Placental pericyte (primary cell): ENCODE results near the gene CENPI. TPM values are rescaled to one million over a fixed set of nuclear protein-coding genes. Genes with fewer than 3 reads are reported as not detected.

Experiments used
- total RNA-seq: library from RNA; depleted of rRNA; stranded (reverse); fragments of >200 nt; gene quantifications from 2 replicates; pipeline ENCODE4 v1.2.3, GENCODE V29; 2012

CENPI gene
- total RNA-seq: 4.4 and 50.1 TPM in 2 replicates

DNA sequence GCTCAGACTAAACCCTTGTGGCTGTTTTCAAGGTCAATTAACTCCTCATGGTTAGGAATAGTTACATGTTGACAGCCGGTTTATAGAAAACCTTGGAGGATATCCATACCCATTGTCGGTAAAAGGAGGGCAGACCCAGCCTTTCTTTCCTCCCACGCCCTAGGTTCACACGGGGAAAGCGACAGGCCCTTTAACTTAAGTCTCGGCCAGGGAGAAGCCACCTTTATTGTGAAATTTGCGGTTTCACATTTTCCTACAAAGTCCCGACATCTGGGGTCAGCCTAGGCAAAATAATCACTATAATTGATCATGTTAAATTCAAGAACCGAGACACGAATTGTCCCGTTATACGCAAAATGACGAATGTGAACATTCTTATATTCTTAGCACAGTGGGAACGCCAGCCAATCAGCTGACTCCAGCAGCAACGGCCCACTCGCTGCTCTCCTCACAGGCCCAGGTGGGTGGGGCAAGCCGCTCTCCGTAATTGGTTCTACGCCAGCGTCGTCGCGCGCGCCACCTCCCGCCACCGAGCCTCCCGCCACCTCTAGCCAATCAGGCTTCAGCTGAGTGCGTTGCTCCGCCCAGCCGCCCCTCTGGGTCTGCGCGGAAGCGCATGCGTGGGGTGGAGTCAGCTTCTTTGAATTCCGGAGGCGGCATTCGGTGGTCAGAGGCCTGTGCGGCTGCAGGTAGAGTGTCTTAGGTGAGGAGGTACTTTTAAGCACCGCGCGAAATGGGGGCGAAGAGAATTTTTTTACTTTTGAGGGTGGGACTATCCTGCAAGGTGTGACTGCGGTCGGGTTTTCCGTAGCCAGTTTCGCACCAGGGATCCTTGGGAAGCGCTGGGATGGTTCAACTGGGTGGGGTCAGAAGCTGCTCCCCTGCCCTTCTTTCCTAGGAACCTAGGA is at the start of gene CENPI:
Gene CENPI (plus strand): TSS at position 659 of the 908 bp plus-strand sequence. CDS start 2,867 bp downstream, outside the sequence.

GRCh38 chrX:101051549-101052302 is 46.3 kb upstream of the CENPI start, which contains the start of gene TRMT2B:
TSS of gene TRMT2B (minus strand) at chrX:101052111. CDS start at chrX:101042289, 9,822 bp downstream.

GRCh38 chrX:101078716-101079598 is 19.0 kb upstream of the CENPI start, which contains the start of gene TMEM35A:
TSS of gene TMEM35A (plus strand) at chrX:101078879. CDS start at chrX:101079003, 124 bp downstream.

Other genes with a start within 250 kb of the CENPI start
- gene NOX1, start 223.8 kb upstream of the CENPI start, total RNA-seq: 0.22 TPM in 1 of 2 replicates, not detected in the other
- 0.22 and 4.2 TPM in 2 replicates for gene XKRX, start 169.3 kb upstream of the CENPI start, total RNA-seq
- not detected in 2 replicates for gene ARL13A, start 128.5 kb upstream of the CENPI start, total RNA-seq
- 9.4 and 24.3 TPM in 2 replicates for gene TRMT2B, start 46.1 kb upstream of the CENPI start, total RNA-seq
- 0.66 and 15.2 TPM in 2 replicates for gene TMEM35A, start 19.3 kb upstream of the CENPI start, total RNA-seq
- gene DRP2, start 121.6 kb downstream of the CENPI start, total RNA-seq: 0.22 and 4.0 TPM in 2 replicates
- gene TAF7L, start 193.1 kb downstream of the CENPI start, total RNA-seq: 0.22 and 1.1 TPM in 2 replicates